GM21360 (cell line): ENCODE measurements around the gene GPC5.

Source experiments
- ATAC-seq: cut with Tn5 transposase; IDR thresholded peaks from one replicate; pipeline ENCODE4 v1.9.1; 2021; ENCODE audit warnings: mild to moderate bottlenecking, moderate library complexity; ENCODE audit not compliant: unreplicated experiment

GPC5 gene

DNA sequence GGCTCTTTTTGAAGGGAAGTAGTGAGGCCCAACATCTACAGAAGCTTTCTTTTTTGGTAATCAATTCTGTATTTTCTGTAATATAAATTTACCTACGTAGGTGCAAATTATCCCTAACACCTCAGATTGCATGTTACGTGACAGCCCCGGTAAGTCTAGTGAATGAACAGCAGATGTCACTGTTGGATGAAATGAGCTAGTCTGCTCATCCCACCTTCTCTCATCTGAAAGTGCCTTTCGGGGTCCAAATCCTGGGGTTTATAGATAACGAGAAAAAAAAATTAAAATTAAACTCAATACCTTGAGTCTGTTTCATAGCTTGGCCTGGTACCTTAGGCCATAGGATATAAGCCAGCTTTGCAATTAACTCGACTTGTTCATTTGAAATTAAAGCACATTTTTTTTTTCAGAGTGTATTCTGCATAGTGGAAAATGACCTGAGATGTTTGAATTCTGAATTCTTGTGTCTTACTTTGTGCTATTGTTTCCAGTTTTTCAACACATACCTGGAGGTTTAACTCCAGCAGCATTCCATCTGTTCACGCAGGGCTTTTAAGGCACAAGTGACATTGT, 548.2 kb downstream of the GPC5 start:
- no peak for ATAC-seq

DNA sequence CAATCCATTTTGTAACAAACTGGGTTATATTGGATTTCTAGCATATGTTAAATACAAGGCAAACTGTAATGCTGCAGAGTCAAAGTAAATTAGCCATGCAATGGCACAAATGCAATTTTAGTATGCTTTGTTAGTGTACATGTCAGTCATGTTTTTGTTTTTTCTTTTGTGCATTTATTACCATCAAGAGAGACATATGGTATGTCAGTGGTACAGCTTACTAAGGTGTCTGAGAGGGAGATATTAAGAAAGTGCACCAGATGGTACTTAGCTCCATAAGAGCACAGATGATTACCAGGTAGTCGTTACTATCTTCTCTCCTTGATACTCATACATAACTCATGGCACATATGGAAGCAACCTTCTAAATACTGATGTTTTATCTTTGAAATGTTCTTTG, 550.3 kb downstream of the GPC5 start:
- ATAC-seq = no peak

- ATAC-seq = no peak
Observed at GRCh38 chr13:91950803-91951202, 552.4 kb downstream of the GPC5 start.

GRCh38 chr13:91955546-91956355, 557.3 kb downstream of the GPC5 start:
- ATAC-seq = no peak

DNA sequence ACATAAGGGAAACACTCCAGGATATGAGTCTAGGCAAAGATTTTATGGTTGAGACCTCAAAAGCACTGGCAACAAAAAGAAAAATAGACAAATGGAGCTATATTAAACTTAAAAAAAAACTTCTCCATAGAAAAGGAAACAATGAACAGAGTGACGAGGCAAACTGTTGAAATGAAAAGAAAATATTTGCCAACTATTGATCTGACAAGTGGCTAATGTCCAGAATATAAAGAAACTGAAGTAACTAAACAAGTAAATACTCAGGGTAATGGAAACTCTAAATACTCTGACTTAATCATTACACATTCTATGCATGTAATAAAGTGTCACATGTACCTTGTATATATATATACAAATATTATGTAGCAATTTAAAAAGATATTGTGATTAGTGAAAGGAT, 562.5 kb downstream of the GPC5 start:
- ATAC-seq = no peak

GRCh38 chr13:91962946-91963345, 564.5 kb downstream of the GPC5 start:
- no peak for ATAC-seq

- no peak for ATAC-seq
Observed at GRCh38 chr13:91965511-91965910, 567.1 kb downstream of the GPC5 start.

DNA sequence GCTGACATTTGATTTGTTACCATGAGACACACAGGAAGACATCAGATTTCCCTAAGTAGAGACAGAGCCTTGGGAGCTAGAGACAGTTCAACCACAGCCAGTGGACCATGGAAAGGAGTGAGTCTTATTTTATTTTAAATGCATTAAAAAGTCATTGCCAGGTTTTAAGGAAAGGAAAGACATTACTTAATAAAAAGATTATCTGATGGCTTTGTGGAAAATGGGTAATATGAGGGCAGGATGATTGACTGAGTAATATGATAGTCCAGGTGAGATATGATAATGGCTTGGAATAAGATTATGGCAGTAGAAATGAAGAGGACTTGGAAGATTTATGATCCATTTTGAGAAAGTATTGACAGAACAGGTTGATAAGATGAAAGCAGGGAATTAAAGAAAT, 580.1 kb downstream of the GPC5 start:
- no peak for ATAC-seq

- ATAC-seq = no peak
Observed at GRCh38 chr13:91986761-91987483, 588.5 kb downstream of the GPC5 start.

DNA sequence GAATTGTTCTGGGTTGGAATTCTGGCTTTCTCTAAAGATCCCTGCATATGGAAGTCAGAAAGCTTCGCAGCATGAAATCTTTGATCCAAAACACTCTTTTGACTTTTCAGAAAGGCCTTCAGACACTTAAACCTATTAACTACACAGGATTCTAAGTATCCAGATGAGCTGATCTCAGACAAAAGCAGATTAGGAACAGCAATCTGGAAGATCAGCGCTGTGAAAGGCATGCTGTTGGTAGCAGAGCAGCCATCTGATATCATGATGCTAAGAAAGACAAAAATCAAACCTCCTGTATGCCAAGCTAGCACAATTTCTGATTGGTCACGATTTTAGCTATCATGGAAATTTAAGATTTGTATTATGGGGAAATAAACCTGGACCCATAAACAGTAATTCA, 589.9 kb downstream of the GPC5 start:
- ATAC-seq = no peak

GRCh38 chr13:92012787-92013186, 614.4 kb downstream of the GPC5 start:
- no peak for ATAC-seq

GRCh38 chr13:92017737-92018136, 619.3 kb downstream of the GPC5 start:
- no peak for ATAC-seq

GRCh38 chr13:92028695-92029094, 630.3 kb downstream of the GPC5 start:
- no peak for ATAC-seq

GRCh38 chr13:92029641-92030040, 631.2 kb downstream of the GPC5 start:
- no peak for ATAC-seq

- no peak for ATAC-seq
Observed at GRCh38 chr13:92038905-92039304, 640.5 kb downstream of the GPC5 start.

- ATAC-seq = no peak
Observed at GRCh38 chr13:92042522-92042921, 644.1 kb downstream of the GPC5 start.

DNA sequence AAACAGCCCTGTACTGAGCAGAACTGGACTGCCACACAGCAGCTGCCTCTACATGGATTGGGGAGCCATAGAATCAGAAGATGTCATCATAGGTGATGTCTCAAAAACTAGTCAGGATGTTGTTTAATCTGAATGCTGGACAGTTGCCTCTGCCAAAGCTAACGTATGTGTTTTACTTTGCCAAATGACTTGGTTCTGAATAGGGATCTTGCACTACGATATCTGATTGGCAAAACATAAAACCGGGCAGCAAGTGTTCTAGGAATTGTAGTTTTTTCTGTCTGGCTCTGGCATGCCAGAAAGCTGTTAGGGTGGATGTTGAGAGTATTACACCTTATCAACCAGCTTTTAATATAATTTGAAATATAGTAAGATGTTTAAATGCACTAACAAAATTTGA, 645.9 kb downstream of the GPC5 start:
- no peak for ATAC-seq

- no peak for ATAC-seq
Observed at GRCh38 chr13:92054389-92054788, 656.0 kb downstream of the GPC5 start.

- ATAC-seq = no peak
Observed at GRCh38 chr13:92074658-92075057, 676.2 kb downstream of the GPC5 start.

GRCh38 chr13:92097337-92097903, 699.0 kb downstream of the GPC5 start:
- no peak for ATAC-seq

DNA sequence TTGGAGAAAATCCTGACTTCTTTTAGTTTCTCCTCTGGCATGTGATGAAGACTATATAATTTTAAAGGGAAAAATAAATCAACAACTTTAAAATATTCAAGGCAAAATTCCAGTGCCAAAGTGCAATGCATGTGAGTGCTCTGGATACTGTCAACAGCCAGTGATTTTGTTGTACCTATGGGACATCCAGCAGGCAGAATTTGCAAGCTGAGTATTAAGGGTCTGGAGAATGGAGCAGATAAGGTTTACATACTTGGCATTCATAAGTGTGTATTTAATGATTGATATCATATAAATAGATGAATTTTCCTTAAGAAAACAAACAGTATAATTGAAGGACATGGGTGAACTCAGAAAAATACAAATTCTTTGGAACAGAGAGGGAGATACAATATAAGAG, 703.4 kb downstream of the GPC5 start:
- ATAC-seq = no peak

DNA sequence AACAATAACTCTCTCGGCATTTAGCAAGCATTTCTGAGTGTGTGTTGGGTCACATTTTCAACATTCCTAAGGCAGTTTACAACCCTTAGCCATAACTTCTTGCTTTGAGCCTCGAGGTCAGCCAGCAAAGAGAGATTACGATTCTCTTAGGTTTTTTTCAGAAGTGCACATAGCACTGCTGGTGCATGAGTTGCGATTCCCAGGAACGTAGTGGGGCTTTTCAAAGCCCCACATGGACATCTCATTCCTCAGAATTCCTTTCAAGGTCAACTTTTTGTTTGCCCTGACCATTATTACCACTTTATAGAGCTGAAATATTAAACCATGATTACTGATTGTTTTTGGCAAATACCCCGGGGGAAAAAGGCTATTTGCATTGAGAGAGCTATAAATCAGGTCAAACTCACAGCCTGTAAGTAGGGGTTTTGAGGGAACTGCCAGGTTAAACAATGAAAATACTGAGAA, 705.3 kb downstream of the GPC5 start:
- no peak for ATAC-seq
